ENCODE measurements around the gene PRPF6. TPM values are rescaled to one million over a fixed set of nuclear protein-coding genes. Genes with fewer than 3 reads are reported as not detected.
A peak's percentile ranks its signal among the peaks of the same experiment; 100 is the strongest.

PRPF6 gene
- total RNA-seq, 1 donor from 2014 or later, result 44.1 TPM

DNA sequence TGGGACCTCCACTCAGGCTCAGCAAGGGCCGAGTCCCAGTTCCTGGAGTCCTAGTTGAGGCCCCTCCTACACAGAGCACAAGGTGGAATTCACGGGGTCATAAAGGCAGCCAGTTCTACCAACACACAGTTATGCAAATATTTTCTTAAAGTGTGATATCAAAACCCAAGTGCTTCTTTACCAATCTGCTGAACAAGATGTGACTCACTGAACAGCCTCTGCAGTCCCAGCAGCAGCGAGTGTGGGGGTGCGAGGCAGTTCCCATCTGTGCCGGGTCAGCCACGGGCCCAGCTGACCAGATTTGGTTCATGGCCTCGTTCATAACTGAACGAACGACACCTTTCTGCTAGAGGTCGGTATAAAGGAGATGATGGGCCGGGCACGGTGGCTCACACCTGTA lies 77.6 kb downstream of the PRPF6 start:
- DNase-seq (ENCODE audit: low spot score), result no peak

DNA sequence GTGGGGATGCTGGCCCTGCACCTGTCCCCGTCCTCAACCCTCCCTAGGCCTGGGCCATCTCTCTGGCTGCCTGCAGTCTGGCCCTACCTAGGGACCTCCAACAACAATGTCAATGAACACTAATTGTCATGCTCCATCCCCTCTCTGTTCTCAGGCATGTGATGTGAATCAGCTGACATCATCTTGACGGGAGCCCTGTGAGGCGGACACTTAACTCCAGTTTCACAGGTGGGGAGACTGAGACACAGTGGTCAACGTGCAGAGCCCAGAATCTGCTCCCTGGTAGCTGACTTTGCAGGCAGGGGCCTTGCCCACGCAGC lies 81.3 kb downstream of the PRPF6 start:
- no peak for DNase-seq (ENCODE audit: low spot score)

DNA sequence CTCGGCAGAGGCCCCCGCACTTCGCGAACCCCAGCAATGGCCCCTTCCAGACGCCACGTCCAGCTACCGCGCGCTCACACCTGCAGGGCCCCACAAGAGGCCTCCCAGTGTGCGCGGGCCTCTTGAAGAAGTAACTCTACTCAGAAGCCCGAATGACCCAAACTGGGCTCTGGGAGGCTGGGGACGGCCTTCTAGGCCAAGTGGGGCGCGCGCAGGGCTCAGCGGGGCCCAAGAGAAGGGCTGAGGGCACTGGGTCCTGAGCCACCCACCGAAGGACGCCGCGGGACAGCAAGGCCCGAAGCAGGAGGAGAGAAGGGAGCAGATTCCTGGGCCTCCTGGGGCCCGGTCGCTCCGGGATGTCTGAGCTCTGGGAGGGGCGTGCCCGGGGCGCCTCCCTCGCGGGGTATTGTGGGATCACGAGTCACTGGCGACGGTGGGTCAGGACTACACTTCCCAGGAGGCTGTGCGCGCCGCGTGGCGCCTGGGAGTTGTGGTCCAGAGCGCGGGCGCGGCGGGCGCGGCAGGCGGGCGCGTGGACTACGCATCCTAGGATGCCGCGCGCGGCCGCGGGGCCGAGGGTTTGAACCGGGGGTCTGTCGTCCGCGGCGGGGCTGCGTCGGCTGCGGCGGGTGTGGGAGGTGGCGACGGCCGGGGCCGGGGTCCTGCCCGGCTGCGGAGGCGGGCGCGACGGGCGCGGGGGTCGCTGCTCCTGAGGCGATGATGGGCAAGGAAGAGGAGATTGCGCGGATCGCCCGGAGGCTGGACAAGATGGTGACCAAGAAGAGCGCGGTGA lies 81.9 kb downstream of the PRPF6 start, which contains the start of gene TCEA2:
TCEA2 (plus strand) TSS at position 603 of the 793 bp plus-strand sequence; CDS start at position 718, 115 bp downstream.
- DNase-seq (ENCODE audit: low spot score), result peak; percentile 98

DNA sequence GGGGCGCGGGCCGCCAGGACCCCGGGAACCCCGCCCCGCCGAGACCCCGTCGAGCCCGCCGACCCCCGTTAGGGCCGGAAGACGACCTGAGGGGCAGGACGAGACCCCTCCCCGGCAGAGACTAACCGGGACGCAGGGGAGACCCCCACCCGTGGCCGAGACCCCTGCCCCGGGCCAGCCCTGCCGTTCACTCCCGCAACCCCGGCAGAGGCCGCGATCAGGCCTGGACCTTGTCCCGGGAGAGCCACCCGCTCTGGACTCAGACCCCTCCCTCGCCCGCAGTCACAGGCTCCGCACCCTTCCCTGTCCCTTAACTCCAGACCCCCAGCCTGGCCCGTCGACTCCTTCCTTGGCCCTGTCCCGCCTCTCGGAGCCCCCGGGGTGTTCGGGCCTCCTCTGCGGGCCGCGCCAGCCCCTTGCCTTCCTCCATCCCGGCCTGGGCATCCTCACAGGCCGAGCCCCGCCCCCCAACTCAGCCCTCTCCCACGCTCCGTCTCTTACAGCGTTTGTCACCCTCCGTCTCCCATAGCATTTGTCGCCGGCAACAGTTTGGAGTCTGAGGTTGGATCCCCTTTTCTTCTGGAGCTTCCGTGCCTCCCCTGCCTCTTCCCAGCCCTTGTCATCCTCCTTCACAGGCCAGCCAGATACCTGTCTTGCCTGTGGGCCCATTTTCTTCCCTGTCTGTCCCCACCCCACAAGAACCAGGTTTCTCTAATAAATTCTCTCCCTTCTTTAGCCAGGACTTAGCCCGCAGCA lies 82.6 kb downstream of the PRPF6 start:
- no peak for DNase-seq (ENCODE audit: low spot score)

DNA sequence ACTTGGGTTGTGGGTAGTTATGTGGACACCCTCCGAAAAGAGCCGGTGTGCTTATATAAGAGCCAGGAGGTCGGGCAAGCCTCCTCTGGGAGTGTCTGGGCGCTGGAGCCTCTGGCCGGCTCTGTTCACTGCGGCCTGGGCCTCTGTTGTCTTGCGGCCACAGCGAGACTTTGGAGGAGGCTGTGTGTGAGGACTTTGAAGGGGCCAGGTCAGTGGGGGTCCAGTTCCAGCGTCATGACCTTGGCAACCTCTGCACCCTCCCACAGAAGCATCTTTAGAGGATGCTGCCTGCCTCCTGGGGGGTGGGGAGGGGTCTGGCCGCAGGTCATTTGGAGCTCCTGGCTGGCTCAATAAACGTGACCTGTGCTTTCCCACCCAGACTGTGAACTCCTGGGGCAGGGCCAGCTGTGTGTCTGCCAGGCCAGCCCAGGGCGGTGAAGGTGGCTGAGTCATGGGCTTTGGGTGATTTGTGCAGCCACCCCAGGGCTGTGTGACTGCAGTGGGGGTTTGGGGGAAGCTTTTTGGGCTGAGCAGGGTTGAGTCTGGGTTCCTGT lies 83.3 kb downstream of the PRPF6 start:
- DNase-seq (ENCODE audit: low spot score), result no peak

DNA sequence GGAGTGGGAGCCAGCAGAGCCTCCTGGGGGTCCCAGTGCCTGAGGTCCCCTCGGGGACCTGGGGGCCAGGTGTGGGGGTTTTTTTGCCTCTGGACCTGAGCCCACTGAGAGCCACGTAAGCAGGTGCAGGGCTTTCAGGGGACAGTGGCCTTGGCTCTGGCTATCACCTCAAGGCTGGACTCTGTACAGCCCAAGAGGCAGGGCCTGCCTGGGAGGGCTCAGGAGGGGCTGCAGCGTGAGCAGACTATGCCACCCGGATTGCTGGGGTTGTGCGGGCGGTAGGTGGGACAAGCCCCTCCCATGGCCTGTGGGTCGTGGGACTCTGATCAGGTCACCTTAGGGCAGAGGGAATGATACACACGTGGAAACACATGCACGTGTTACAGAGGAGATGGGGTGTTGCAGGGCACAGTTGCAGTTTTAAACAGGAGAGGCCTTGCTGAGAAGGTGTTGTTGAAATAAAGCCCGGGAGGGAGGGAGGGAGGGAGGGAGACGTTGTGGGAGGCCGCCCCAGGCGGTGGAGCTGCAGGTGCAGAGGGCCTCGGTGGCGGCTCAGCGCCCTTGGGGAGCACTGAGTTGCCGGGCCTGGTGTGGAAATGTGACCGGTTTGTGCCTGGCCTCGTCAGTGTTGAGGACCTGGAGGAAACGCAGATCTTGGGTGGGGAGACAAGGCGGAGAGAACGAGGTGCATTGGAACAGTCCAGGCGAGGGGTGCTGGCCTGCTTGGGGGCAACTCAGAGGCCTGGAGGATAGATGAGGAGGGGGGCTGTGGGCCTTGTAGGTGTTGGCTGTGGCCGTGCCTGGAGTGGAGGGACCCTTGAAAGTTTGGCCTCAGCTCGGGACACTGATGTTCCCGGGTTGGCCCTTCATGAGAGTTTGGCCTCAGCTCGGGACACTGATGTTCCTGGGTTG lies 84.4 kb downstream of the PRPF6 start:
- DNase-seq (ENCODE audit: low spot score), result no peak

DNA sequence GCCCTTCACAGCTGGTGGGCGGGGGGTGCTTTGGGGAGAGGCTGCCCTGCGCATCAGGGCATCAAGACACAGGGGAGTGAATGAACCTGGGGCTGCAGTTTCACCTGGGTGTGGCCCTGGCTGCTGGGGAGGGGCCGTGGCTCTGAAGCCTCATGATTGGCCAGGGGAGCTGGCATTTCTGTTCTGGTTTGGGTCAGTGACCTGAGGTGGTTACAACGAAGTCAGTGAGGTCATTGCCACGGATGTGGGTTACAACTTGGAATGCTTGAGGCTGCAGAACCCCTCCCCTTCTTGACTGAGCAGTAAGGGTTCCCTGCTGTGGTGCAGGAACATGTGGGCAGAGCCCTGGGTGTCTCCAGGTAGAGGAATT lies 85.0 kb downstream of the PRPF6 start:
- DNase-seq (ENCODE audit: low spot score), result no peak

DNA sequence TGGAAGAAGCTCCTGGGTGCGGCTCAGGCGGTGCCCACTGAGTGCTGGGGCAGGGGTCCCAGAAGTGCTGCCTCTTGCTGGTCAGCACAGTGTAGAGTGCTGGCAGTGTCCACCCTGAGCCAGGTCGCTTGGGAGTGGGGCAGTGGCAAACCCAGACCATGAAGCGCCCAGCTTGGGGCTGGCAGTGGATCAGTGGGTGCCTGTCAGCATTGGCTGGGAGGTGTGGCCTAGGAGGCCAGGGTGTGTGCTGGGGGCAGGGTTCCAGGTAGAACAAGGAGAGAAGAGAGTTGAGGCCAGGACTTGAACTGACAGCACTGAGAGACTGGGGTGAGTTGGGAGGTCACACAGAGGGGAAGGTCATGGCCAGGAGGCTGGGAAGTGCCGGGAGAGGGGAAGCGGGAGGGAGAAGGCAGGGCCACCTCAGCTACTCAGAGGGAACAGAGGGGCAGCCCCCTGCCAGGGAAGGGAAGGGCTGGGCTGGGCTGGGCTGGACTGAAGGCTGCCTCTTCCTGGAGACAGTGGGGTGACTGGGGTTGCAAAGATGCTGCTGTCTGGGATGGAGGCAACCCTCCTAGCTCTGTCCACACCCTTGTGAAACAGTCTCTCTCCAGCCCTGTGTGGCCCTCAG lies 86.2 kb downstream of the PRPF6 start:
- DNase-seq (ENCODE audit: low spot score), result no peak

DNA sequence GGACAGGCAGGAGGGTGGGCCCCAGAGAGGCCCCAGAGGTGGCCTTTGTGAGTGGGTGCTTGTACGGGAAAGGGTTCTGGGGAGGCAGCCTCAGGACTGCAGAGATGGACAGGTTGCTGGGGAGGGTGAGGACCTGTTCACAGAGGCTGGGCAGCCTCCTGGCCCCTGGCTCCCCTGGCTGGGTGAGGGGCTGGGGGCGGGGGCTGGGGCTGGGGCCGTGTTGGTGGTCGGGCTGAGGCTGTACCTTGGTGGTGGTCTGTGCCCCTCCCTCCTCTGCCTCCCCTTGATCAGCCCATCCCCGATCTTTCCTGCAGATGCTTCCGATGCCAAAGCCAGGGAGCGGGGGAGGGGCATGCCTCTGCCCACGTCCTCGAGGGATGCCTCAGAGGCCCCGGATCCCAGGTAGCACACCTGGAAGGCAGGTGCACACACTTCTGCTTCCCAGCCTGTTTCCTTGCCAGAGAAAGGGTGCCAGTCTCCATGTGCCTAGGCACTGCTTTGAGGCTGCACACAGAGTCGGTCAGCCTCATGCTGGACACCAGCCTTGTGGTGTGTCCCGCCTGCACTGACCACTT lies 86.9 kb downstream of the PRPF6 start:
- DNase-seq (ENCODE audit: low spot score), result no peak

DNA sequence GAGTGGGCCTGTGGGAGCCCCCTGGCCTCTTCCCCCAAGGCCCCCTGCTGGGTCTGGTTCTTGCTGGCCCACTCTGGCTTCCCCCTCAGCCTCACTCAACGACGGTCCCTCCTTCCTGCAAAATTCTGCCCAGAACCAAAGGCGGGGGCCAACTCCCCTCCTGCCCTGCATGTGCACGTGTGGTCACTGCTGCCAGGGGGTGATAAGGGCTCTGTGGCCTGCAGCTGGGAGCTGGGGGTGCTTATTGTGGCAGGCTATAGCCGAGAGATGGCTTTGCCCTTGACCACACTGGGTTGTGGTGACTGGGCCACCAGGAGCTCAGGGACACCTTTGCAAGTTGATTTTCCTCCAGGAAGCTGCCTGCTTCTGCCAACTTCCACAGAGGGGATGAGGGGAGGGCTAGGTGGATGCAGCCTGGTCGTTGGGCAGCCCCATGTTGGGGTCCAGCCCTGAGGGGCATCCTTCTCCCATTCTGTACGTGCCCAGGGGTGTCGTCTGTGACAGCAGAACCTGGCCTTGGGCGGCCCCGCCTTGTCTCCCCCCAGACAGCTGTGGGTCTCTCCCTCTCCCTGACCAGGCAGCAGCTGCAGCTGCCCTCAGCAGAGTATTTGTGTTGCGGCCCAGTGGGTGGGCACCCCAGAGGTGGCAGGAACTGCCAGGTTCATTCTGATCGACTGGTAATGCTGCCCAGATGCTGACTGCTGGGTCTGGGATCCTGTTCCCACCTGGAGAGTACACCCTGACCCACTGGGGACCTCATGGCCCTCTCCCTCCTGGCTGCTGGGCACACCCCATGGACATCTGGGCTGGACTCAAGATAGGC lies 87.7 kb downstream of the PRPF6 start:
- no peak for DNase-seq (ENCODE audit: low spot score)

DNA sequence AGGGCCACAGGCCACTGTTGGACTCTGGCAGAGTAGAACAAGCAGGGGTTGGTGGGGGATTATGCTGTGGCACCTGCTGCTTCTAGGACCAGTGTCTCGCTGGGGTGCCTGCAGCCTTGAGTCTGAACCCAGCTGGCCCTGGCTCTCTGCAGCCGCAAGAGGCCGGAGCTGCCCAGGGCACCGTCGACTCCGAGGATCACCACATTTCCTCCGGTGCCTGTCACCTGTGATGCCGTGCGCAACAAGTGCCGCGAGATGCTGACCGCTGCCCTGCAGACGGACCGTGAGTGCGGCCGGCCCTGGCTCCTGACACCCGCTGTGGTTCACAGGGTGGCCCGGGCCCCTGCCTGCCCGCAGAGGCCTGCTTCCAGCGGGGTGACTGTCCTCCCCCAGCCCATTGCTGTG lies 88.3 kb downstream of the PRPF6 start:
- no peak for DNase-seq (ENCODE audit: low spot score)

DNA sequence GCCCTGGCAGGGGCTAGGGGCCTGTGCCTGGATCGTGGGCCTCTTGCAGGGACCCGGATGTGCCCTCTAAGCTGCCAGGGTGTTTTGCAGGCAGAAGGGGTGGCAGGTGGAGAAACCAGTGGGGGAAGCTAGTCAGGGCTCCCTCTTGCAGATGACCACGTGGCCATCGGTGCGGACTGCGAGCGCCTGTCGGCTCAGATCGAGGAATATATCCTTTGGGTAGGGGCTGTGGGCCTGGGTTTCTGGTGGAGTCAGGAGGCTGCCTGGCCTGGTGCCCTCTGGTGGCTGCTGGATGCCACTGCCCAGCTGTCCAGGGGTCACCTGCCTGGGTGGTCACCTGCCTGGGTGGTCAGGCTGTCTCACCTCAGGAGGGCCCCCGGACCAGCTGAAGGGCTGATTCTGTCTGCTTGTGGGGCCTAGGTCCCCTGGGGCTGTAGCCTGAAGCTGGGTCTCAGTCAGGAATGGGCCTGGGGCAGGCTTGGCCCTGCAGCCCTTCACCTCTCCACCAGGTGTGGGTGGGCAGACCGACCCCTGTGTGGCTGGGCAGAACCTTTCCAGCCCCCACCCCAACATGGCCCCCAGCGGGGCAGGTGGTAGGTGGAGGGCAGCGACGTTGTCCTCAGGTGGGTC lies 88.8 kb downstream of the PRPF6 start:
- DNase-seq (ENCODE audit: low spot score), result no peak

DNA sequence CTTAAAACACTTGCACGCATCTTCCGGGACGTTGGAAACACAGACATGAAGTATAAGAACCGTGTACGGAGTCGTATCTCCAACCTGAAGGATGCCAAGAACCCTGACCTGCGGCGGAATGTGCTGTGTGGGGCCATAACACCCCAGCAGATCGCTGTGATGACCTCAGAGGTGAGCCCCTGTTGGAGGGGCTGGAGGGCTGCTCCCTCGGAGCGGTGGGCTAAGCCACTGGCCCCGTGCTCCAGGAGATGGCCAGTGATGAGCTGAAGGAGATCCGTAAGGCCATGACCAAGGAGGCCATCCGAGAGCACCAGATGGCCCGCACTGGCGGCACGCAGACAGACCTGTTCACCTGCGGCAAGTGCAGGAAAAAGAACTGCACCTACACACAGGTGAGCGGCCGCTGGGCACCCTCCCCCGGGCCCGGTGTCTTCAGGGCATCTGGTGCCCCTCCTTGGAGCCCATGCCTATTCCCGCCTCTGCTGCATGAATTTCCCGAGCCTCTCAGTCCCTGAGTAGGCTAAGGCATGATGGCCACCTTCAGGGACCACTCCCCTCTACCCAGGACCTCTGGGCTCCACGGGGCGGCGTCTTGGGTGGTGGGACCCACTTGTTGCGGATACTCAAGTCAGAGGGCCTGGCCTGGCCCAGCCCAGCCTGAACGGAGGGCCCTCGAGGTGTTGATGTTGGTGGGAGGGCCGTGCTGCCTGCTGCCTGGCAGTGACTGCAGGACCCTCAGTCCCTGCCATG lies 89.5 kb downstream of the PRPF6 start:
- no peak for DNase-seq (ENCODE audit: low spot score)

DNA sequence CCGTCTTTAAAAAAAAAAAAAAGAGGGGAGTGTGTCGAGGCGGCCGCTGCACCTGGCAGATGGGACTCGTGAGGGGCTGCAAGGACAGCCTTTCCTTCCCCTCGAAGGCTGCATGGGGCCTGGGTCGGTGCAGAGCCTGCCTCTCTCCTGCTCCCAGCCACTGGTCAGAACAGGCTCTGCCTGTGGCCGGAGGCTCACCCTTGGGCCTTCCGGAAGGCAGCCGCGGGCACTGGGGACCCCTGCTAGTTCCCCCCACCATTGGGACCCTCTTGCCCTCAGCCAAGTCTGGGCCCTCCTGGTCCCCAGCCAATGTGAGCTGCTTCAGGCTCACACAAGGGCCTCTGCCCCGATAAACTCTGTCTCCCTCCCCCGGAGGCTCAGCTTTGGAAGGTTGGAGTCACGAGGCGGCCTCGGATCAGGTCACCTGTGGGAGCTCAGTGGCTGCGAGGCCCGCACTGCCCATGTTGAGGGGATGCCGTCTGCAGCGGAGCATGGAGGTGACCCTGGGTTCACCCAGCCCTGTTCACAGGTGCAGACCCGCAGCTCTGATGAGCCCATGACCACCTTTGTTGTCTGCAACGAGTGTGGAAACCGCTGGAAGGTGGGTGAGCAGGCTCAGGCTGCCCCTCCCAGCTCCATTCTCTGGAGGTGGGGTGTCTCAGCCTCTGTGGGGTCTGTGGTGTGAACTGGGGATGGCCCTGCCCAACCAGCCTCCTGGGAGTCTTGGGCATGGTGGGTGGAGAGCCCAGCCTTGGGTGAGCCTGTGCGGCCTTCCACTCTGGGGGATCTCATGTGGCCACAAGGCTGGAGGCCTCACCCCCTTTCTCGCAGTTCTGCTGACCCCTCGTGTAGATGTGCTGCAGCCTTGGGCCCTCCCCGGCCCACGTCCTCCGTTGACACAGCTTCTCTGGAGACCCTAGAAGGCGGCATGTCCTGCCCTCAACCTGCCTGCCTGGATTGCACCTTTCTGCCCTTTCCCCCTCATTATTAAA lies 90.7 kb downstream of the PRPF6 start:
- no peak for DNase-seq (ENCODE audit: low spot score)

DNA sequence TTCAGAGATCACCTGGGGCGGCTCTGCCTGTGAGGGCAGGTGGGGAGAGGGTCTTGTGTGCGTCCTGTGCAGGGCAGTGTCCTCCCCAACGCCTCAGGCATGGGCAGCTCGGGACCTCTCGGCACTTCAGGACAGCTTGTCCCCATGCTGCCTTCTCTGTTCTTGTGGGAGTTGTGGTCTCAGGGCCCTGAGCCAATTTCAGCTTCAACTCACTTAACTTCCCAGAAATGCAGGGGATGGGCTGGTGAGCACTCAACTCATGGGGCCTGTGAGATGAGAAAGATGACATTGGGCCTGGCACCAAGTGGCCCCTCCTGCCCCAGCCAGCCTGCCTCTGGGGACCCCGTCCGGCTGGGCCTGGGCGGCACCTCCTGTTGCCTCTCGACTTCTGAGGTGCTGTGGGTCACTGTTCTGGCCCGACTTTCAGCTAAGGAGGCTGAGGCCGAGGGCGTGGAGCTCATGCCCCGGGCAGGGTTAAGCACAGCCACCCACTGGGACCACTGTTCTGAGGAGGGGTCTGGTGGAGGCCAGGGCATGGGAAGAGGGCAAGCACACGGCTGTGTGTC lies 91.6 kb downstream of the PRPF6 start:
- DNase-seq (ENCODE audit: low spot score), result no peak

DNA sequence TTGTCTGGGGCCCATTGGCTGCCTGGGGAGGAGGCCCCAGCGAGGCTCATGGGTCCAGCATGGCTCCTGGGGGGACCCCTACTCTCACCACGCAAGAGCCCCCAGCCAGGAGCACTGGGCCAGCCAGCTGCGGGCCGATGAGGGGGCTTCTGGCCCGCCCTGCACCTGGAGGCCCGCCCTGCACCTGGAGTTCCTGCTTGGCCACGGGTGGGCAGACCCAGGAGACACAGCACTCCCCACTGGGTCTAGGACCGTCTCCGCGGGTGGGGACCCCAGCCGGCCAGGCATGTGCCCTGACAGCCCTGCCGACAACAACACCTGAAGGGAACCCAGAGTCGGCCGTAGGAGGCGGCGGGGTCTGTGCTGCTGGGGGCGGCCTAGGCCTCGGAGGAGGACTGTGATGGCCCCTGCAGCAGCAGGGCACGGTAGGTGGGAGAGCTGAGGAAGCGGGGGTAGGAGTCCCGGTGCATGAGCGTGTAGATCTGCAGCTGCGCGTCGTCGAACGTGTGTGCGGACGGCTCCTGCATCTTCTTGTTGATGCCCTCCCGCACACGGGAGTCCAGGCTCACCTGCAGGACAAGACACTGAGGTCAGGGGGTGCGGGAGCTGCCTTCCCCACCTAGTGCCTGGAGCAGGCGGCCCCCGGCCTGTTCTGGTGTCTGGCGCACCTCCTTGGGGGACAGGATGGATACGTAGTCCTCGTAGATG lies 92.7 kb downstream of the PRPF6 start:
- DNase-seq (ENCODE audit: low spot score), result no peak
